ENCODE results near the gene SLC22A6.

GRCh38 chr11:62953811-62954210 lies 31.0 kb downstream of the SLC22A6 start:
- TF ChIP-seq REST (IDR thresholded peaks at IDR 0.05; ENCODE audit: unreplicated experiment) (no peak), CTCF (conservative IDR thresholded peaks at IDR 0.05; ENCODE audit: low read depth in 2 of 2) (no peak), EZH2 (IDR thresholded peaks at IDR 0.05; ENCODE audit: low read depth, unreplicated experiment) (no peak), ZNF331 (CRISPR knock-in tag; IDR thresholded peaks at IDR 0.05; ENCODE audit: low read depth) (no peak), POLR2AphosphoS5 (IDR thresholded peaks at IDR 0.05; ENCODE audit: low read depth) (no peak), JUNB (IDR thresholded peaks at IDR 0.05; ENCODE audit: unreplicated experiment) (no peak), ETS1 (IDR thresholded peaks at IDR 0.05) (no peak), STAT1 (IDR thresholded peaks at IDR 0.05; ENCODE audit: unreplicated experiment) (no peak), EZH2phosphoT487 (IDR thresholded peaks at IDR 0.05; ENCODE audit: unreplicated experiment) (no peak), NANOG (IDR thresholded peaks at IDR 0.05; ENCODE audit: borderline replicate concordance) (no peak), CREB1 (CRISPR knock-in tag; IDR thresholded peaks at IDR 0.05; ENCODE audit: low read depth) (no peak), ZNF462 (CRISPR knock-in tag; IDR thresholded peaks at IDR 0.05) (no peak)

All from GM23338 (cell line).